ENCODE measurements around the gene TRAPPC2L. TPM values are rescaled to one million over a fixed set of nuclear protein-coding genes. Genes with fewer than 3 reads are reported as not detected.

TRAPPC2L gene
- total and polyA plus RNA-seq, 2 experiments from 2014 or later = 59.3 to 167 TPM

- H3K4me1 ChIP-seq (ENCODE audit: insufficient read depth) = no peaks in the 10 kb centered on the region
- H3K9me2 ChIP-seq (ENCODE audit: insufficient read depth) = no peaks in the 10 kb centered on the region
- Mint-ChIP-seq H3K4me1 (no peaks in the 10 kb centered on the region), H3K4me3 (no peak overlapping the region), H3K27me3 (ENCODE audit: insufficient read depth, low read depth, poor library complexity) (peaks cover 22% of the 10 kb centered on the region), H3K27ac (no peak overlapping the region), H3K9me3 (no peaks in the 10 kb centered on the region; the same call in 1 of the 3 replicates), H3K36me3 (ENCODE audit: low read depth) (no peaks in the 10 kb centered on the region)
- H3K27ac ChIP-seq (ENCODE audit: low read depth) = no peak overlapping the region
- no peak overlapping the region for H3K4me2 ChIP-seq
- H3K4me3 ChIP-seq = no peak overlapping the region
- H4K20me1 ChIP-seq (replicated peaks; ENCODE audit: insufficient read depth) = no peaks in the 10 kb centered on the region
- no peaks in the 10 kb centered on the region for H3K27me3 ChIP-seq (ENCODE audit: insufficient read depth)
- ATAC-seq = no peak
- H2AFZ ChIP-seq = no peak overlapping the region
- H3K36me3 ChIP-seq (ENCODE audit: insufficient read depth) = no peaks in the 10 kb centered on the region
- TF ChIP-seq ETS1 (IDR thresholded peaks at IDR 0.05) = no peak
- TF ChIP-seq, protein P1, sequence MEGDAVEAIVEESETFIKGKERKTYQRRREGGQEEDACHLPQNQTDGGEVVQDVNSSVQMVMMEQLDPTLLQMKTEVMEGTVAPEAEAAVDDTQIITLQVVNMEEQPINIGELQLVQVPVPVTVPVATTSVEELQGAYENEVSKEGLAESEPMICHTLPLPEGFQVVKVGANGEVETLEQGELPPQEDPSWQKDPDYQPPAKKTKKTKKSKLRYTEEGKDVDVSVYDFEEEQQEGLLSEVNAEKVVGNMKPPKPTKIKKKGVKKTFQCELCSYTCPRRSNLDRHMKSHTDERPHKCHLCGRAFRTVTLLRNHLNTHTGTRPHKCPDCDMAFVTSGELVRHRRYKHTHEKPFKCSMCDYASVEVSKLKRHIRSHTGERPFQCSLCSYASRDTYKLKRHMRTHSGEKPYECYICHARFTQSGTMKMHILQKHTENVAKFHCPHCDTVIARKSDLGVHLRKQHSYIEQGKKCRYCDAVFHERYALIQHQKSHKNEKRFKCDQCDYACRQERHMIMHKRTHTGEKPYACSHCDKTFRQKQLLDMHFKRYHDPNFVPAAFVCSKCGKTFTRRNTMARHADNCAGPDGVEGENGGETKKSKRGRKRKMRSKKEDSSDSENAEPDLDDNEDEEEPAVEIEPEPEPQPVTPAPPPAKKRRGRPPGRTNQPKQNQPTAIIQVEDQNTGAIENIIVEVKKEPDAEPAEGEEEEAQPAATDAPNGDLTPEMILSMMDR (conservative IDR thresholded peaks at IDR 0.05; ENCODE audit: low read depth in 2 of 2) = no peak
- TF ChIP-seq EZH2phosphoT487 (IDR thresholded peaks at IDR 0.05; ENCODE audit: unreplicated experiment) = no peak
- no peak for TF ChIP-seq ZNF331 (CRISPR knock-in tag; IDR thresholded peaks at IDR 0.05; ENCODE audit: low read depth)
- TF ChIP-seq, protein P2, sequence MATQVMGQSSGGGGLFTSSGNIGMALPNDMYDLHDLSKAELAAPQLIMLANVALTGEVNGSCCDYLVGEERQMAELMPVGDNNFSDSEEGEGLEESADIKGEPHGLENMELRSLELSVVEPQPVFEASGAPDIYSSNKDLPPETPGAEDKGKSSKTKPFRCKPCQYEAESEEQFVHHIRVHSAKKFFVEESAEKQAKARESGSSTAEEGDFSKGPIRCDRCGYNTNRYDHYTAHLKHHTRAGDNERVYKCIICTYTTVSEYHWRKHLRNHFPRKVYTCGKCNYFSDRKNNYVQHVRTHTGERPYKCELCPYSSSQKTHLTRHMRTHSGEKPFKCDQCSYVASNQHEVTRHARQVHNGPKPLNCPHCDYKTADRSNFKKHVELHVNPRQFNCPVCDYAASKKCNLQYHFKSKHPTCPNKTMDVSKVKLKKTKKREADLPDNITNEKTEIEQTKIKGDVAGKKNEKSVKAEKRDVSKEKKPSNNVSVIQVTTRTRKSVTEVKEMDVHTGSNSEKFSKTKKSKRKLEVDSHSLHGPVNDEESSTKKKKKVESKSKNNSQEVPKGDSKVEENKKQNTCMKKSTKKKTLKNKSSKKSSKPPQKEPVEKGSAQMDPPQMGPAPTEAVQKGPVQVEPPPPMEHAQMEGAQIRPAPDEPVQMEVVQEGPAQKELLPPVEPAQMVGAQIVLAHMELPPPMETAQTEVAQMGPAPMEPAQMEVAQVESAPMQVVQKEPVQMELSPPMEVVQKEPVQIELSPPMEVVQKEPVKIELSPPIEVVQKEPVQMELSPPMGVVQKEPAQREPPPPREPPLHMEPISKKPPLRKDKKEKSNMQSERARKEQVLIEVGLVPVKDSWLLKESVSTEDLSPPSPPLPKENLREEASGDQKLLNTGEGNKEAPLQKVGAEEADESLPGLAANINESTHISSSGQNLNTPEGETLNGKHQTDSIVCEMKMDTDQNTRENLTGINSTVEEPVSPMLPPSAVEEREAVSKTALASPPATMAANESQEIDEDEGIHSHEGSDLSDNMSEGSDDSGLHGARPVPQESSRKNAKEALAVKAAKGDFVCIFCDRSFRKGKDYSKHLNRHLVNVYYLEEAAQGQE (IDR thresholded peaks at IDR 0.05; ENCODE audit: unreplicated experiment) = no peak
- no peak for TF ChIP-seq JUNB (IDR thresholded peaks at IDR 0.05; ENCODE audit: unreplicated experiment)
- TF ChIP-seq CREB1 (CRISPR knock-in tag; IDR thresholded peaks at IDR 0.05; ENCODE audit: low read depth) = no peak
- no peak for TF ChIP-seq ZNF114 (CRISPR knock-in tag; IDR thresholded peaks at IDR 0.05)
- TF ChIP-seq, protein P3, sequence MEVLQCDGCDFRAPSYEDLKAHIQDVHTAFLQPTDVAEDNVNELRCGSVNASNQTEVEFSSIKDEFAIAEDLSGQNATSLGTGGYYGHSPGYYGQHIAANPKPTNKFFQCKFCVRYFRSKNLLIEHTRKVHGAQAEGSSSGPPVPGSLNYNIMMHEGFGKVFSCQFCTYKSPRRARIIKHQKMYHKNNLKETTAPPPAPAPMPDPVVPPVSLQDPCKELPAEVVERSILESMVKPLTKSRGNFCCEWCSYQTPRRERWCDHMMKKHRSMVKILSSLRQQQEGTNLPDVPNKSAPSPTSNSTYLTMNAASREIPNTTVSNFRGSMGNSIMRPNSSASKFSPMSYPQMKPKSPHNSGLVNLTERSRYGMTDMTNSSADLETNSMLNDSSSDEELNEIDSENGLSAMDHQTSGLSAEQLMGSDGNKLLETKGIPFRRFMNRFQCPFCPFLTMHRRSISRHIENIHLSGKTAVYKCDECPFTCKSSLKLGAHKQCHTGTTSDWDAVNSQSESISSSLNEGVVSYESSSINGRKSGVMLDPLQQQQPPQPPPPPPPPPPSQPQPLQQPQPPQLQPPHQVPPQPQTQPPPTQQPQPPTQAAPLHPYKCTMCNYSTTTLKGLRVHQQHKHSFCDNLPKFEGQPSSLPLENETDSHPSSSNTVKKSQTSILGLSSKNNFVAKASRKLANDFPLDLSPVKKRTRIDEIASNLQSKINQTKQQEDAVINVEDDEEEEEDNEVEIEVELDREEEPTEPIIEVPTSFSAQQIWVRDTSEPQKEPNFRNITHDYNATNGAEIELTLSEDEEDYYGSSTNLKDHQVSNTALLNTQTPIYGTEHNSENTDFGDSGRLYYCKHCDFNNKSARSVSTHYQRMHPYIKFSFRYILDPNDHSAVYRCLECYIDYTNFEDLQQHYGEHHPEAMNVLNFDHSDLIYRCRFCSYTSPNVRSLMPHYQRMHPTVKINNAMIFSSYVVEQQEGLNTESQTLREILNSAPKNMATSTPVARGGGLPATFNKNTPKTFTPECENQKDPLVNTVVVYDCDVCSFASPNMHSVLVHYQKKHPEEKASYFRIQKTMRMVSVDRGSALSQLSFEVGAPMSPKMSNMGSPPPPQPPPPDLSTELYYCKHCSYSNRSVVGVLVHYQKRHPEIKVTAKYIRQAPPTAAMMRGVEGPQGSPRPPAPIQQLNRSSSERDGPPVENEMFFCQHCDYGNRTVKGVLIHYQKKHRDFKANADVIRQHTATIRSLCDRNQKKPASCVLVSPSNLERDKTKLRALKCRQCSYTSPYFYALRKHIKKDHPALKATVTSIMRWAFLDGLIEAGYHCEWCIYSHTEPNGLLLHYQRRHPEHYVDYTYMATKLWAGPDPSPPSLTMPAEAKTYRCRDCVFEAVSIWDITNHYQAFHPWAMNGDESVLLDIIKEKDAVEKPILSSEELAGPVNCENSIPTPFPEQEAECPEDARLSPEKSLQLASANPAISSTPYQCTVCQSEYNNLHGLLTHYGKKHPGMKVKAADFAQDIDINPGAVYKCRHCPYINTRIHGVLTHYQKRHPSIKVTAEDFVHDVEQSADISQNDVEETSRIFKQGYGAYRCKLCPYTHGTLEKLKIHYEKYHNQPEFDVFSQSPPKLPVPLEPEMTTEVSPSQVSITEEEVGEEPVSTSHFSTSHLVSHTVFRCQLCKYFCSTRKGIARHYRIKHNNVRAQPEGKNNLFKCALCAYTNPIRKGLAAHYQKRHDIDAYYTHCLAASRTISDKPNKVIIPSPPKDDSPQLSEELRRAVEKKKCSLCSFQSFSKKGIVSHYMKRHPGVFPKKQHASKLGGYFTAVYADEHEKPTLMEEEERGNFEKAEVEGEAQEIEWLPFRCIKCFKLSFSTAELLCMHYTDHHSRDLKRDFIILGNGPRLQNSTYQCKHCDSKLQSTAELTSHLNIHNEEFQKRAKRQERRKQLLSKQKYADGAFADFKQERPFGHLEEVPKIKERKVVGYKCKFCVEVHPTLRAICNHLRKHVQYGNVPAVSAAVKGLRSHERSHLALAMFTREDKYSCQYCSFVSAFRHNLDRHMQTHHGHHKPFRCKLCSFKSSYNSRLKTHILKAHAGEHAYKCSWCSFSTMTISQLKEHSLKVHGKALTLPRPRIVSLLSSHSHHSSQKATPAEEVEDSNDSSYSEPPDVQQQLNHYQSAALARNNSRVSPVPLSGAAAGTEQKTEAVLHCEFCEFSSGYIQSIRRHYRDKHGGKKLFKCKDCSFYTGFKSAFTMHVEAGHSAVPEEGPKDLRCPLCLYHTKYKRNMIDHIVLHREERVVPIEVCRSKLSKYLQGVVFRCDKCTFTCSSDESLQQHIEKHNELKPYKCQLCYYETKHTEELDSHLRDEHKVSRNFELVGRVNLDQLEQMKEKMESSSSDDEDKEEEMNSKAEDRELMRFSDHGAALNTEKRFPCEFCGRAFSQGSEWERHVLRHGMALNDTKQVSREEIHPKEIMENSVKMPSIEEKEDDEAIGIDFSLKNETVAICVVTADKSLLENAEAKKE (CRISPR knock-in tag; IDR thresholded peaks at IDR 0.05) = no peak
- TF ChIP-seq EZH2 (IDR thresholded peaks at IDR 0.05; ENCODE audit: low read depth, unreplicated experiment) = no peak
- no peak for DNase-seq (ENCODE audit: low spot score)
- H3K79me2 ChIP-seq (replicated peaks; ENCODE audit: insufficient read depth) = no peaks in the 10 kb centered on the region
- H3F3A ChIP-seq (replicated peaks; ENCODE audit: low read depth) = no peaks in the 10 kb centered on the region
Measured at GRCh38 chr16:88883117-88883895, 26.4 kb downstream of the TRAPPC2L start.
